Hepatocyte (in vitro differentiated cells): ENCODE measurements around the gene EFCAB6. TPM values are rescaled to one million over a fixed set of nuclear protein-coding genes. Genes with fewer than 3 reads are reported as not detected.

Experiments used
- DNase-seq: peaks from one replicate; pipeline ENCODE4 v3.0.0-alpha.2; 2016; ENCODE audit warnings: low spot score
- H2AFZ ChIP-seq: fragments of 200-600 bp; sonication (generic); 2 replicates; pipeline ENCODE4 v1.6.0; 2016; ENCODE audit warnings: antibody characterized with exemption, mild to moderate bottlenecking
- H3K27ac ChIP-seq: fragments of 200-600 bp; sonication (generic); 2 replicates; pipeline ENCODE4 v1.5.1; 2016; ENCODE audit warnings: mild to moderate bottlenecking
- H3K27me3 ChIP-seq: fragments of 200-600 bp; sonication (generic); 2 replicates; pipeline ENCODE4 v1.6.1; 2016
- H3K36me3 ChIP-seq: fragments of 200-600 bp; sonication (generic); replicated peaks from 2 replicates; pipeline ENCODE4 v1.5.1; 2016; ENCODE audit warnings: low read depth; ENCODE audit not compliant: insufficient read depth
- H3K4me1 ChIP-seq: fragments of 200-600 bp; sonication (generic); 2 replicates; pipeline ENCODE4 v1.5.1; 2016; ENCODE audit warnings: mild to moderate bottlenecking, moderate library complexity; ENCODE audit not compliant: insufficient read depth
- H3K4me2 ChIP-seq: fragments of 200-600 bp; sonication (generic); 2 replicates; pipeline ENCODE4 v1.6.0; 2016
- H3K4me3 ChIP-seq: fragments of 200-600 bp; sonication (generic); 2 replicates; pipeline ENCODE4 v1.5.1; 2016; ENCODE audit warnings: mild to moderate bottlenecking
- H3K79me2 ChIP-seq: fragments of 200-600 bp; sonication (generic); 2 replicates; pipeline ENCODE4 v1.6.0; 2017; ENCODE audit warnings: mild to moderate bottlenecking
- H3K9me2 ChIP-seq: fragments of 200-600 bp; sonication (generic); replicated peaks from 2 replicates; pipeline ENCODE4 v1.6.0; 2017; ENCODE audit warnings: mild to moderate bottlenecking; ENCODE audit not compliant: insufficient read depth
- H3K9me3 ChIP-seq: fragments of 200-600 bp; sonication (generic); 2 replicates; pipeline ENCODE4 v1.5.1; 2016; ENCODE audit warnings: low read depth, mild to moderate bottlenecking
- H4K20me1 ChIP-seq: fragments of 200-600 bp; sonication (generic); 2 replicates; pipeline ENCODE4 v1.6.0; 2016; ENCODE audit warnings: mild to moderate bottlenecking; ENCODE audit not compliant: insufficient read depth, poor library complexity, severe bottlenecking
- EZH2 ChIP-seq: fragments of 200-600 bp; sonication (generic); IDR thresholded peaks from 2 replicates; pipeline ENCODE4 v1.6.1; 2016; ENCODE audit warnings: antibody characterized with exemption, mild to moderate bottlenecking, borderline replicate concordance
- EZH2phosphoT487 ChIP-seq: fragments of 200-600 bp; sonication (generic); IDR thresholded peaks from one replicate; pipeline ENCODE4 v1.6.1; 2018; ENCODE audit warnings: antibody characterized with exemption, mild to moderate bottlenecking, low read depth, moderate library complexity; ENCODE audit not compliant: unreplicated experiment, severe bottlenecking
- WGBS: methylation state at CpG from one replicate; pipeline ENCODE4 v1.1.6; 2016; ENCODE audit warnings: low lambda C conversion rate; ENCODE audit errors: missing lambda C conversion rate; 5-methylcytosine and 5-hydroxymethylcytosine counted together
- polyA plus RNA-seq: library from polyadenylated mRNA; unstranded; fragments of >200 nt; fragmentation: Nextera tagmentation; extraction: Ambion mirVana; gene quantifications from 2 replicates; pipeline ENCODE4 v1.2.1, GENCODE V29; 2016
- total RNA-seq: library from RNA; depleted of rRNA; stranded (reverse); fragments of >200 nt; gene quantifications from 2 replicates; pipeline ENCODE4 v1.2.3, GENCODE V29; 2014
- TF ChIP-seq, protein P1 (sequence below): fragments of 200-600 bp; sonication (generic); IDR thresholded peaks from 2 replicates; pipeline ENCODE4 v1.5.1; 2016; ENCODE audit warnings: antibody characterized with exemption, mild to moderate bottlenecking; ENCODE audit not compliant: poor library complexity

The EFCAB6 gene
- total and polyA plus RNA-seq, 2 experiments from 2014 or later: 0.59 to 2.1 TPM

DNA sequence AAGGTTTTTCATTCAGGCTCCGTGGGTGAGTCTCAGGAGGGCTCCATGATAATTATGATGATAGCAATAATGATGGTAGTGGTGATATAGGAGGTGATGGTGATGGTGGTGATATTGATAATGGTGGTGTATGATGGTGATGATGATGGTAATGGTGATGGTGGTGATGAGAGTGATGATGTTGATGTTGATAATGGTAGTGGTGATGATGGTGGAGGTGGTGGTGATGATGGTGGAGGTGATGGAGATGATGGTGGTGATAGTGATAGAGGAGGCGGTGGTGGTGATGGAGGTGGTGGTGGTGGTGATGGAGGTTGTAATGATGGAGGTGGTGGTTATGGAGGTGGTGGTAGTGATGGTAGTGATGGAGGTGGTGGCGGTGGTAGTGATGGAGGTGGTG, 320.9 kb downstream of the EFCAB6 start:
- Histone ChIP-seq H3K79me2 (no peaks in the 10 kb centered on the region), H3K36me3 (no peaks in the 10 kb centered on the region), H3K9me2 (no peaks in the 10 kb centered on the region), H2AFZ (no peak overlapping the region), H3K4me1 (no peaks in the 10 kb centered on the region), H3K9me3 (no peaks in the 10 kb centered on the region), H4K20me1 (no peaks in the 10 kb centered on the region), H3K27me3 (no peaks in the 10 kb centered on the region), H3K4me2 (no peak overlapping the region), H3K4me3 (no peak overlapping the region), H3K27ac (no peak overlapping the region)
- DNase-seq: no peak
- WGBS: 58% methylated on average over 3 of the region's 3 CpGs
- TF ChIP-seq, protein P1, sequence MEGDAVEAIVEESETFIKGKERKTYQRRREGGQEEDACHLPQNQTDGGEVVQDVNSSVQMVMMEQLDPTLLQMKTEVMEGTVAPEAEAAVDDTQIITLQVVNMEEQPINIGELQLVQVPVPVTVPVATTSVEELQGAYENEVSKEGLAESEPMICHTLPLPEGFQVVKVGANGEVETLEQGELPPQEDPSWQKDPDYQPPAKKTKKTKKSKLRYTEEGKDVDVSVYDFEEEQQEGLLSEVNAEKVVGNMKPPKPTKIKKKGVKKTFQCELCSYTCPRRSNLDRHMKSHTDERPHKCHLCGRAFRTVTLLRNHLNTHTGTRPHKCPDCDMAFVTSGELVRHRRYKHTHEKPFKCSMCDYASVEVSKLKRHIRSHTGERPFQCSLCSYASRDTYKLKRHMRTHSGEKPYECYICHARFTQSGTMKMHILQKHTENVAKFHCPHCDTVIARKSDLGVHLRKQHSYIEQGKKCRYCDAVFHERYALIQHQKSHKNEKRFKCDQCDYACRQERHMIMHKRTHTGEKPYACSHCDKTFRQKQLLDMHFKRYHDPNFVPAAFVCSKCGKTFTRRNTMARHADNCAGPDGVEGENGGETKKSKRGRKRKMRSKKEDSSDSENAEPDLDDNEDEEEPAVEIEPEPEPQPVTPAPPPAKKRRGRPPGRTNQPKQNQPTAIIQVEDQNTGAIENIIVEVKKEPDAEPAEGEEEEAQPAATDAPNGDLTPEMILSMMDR: no peak
- TF ChIP-seq EZH2phosphoT487 (no peak), EZH2 (no peak)

DNA sequence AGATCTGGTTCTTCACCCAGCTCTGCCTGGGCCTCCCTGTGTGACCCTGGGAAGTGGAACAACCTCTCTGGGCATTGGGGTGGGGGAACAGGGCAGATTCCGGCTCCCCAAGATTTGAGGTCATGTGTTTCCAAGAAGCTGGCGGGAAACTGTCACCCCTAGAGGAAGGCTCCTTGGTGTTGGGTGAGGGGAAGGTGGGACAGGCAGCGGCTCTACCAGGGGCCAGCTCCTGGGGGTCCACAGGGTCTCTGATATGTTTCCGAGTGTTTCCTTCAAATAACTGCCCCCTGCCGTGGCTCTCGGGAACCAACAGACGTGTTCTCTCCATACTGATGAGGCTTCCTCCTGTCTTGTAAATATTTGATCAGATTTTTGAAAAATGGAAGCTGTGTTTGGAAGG, 321.8 kb downstream of the EFCAB6 start:
- Histone ChIP-seq H2AFZ (no peak overlapping the region), H3K4me3 (no peak overlapping the region), H4K20me1 (no peaks in the 10 kb centered on the region), H3K4me2 (no peak overlapping the region), H3K79me2 (no peaks in the 10 kb centered on the region), H3K9me2 (no peaks in the 10 kb centered on the region), H3K4me1 (no peaks in the 10 kb centered on the region), H3K27ac (no peak overlapping the region), H3K36me3 (no peaks in the 10 kb centered on the region), H3K27me3 (no peaks in the 10 kb centered on the region), H3K9me3 (no peaks in the 10 kb centered on the region)
- DNase-seq: no peak
- no peak for TF ChIP-seq EZH2phosphoT487
- TF ChIP-seq, protein P1: no peak
- TF ChIP-seq EZH2: no peak
- 86% methylated on average over 7 of the region's 7 CpGs for WGBS

DNA sequence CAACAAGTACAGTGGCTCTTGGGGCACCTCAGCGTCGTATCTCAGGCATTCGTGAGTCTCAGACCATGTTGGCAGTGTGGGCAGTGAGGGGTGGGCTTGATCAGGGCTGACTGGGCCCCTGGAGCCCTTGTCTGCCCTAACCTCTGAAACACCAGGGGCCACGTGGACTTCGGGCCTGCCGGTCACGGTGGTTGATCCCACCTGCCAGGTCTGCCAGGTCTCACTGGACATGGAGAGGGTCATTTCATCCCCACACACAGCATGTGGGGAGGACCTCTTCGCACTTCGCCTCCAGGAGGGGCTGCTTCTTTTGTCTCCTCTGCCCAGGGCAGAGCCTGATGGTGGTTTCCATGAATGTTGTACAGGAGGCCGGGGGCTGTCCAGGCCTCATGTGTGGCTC, 323.2 kb downstream of the EFCAB6 start:
- TF ChIP-seq, protein P1: no peak
- TF ChIP-seq EZH2 (no peak), EZH2phosphoT487 (no peak)
- Histone ChIP-seq H3K9me3 (no peaks in the 10 kb centered on the region), H3K27me3 (no peaks in the 10 kb centered on the region), H3K79me2 (no peaks in the 10 kb centered on the region), H4K20me1 (no peaks in the 10 kb centered on the region), H3K4me1 (no peaks in the 10 kb centered on the region), H3K27ac (no peak overlapping the region), H3K4me3 (no peak overlapping the region), H2AFZ (no peak overlapping the region), H3K36me3 (no peaks in the 10 kb centered on the region), H3K9me2 (no peaks in the 10 kb centered on the region), H3K4me2 (no peak overlapping the region)
- 85% methylated on average over 10 of the region's 10 CpGs for whole genome bisulfite sequencing
- DNase-seq: no peak
